BJ (cell line): ENCODE data around the gene MMP23B. TPM values are rescaled to one million over a fixed set of nuclear protein-coding genes. Genes with fewer than 3 reads are reported as not detected.
"Not testable (repeated sequence)": the region's sequence is repeated elsewhere in the genome, so short reads cannot be mapped to it uniquely, and the experiment has no call there.

Experiments
- CTCF ChIA-PET: fragments of 350-600 bp; formaldehyde crosslinking; extraction: SDS; loops from one replicate; lab custom pipeline; 2021; ENCODE audit warnings: antibody characterized with exemption, inconsistent platforms; lab: Yijun Ruan, JAX
- POLR2A ChIA-PET: fragments of 300-600 bp; sonication (Branson Sonifier 250); formaldehyde crosslinking; extraction: SDS; loops from one replicate; lab custom pipeline; 2021; ENCODE audit warnings: antibody characterized with exemption; lab: Charles Lee
- DNase-seq: peaks from one replicate; pipeline ENCODE4 v3.0.0-alpha.2; 2011; ENCODE audit warnings: low read depth
- H3K27me3 ChIP-seq: 2 replicates; pipeline ENCODE4 v1.6.0; 2011; ENCODE audit warnings: low read length; ENCODE audit not compliant: control insufficient read depth, insufficient read depth
- H3K36me3 ChIP-seq: 2 replicates; pipeline ENCODE4 v1.5.1; 2011; ENCODE audit warnings: low read length; ENCODE audit not compliant: control insufficient read depth, insufficient read depth
- H3K4me3 ChIP-seq: 2 replicates; pipeline ENCODE4 v1.5.1; 2011; ENCODE audit warnings: low read depth, mild to moderate bottlenecking, control low read depth, low read length
- CTCF ChIP-seq: IDR thresholded peaks from 2 replicates; pipeline ENCODE4 v1.5.1; 2011; ENCODE audit warnings: low read depth, mild to moderate bottlenecking, control low read depth, inconsistent platforms, low read length, moderate library complexity; ENCODE audit not compliant: insufficient read depth
- polyA plus RNA-seq: library from polyadenylated mRNA; depleted of rRNA; stranded (reverse); fragments of >200 nt; gene quantifications from 2 replicates; pipeline ENCODE4 v1.2.3, GENCODE V29; 2011

The MMP23B gene
- polyA plus RNA-seq, 1 experiment: 5.7 TPM

- no peak for DNase-seq
- ChIA-PET POLR2A (no interaction called here), CTCF (interaction anchor here (1.1 kb wide), 1 partner anchor 9 kb away, joined by 4 read pairs; no protein-coding TSS in a partner anchor)
- Histone ChIP-seq H3K36me3 (peaks cover 6% of the 10 kb centered on the region), H3K27me3 (peaks cover 2% of the 10 kb centered on the region), H3K4me3 (no peak overlapping the region)
- TF ChIP-seq CTCF: no peak
These were observed 2.4 kb upstream of the MMP23B start for GRCh38 chr1:1629430-1630190.

GRCh38 chr1:1630191-1630964 lies 1.6 kb upstream of the MMP23B start:
- peaks cover 2% of the 10 kb centered on the region for H3K27me3 ChIP-seq
- no peak overlapping the region for H3K4me3 ChIP-seq
- ChIA-PET POLR2A (no interaction called here), CTCF (interaction anchor here (1.1 kb wide), 1 partner anchor 9 kb away, joined by 4 read pairs; no protein-coding TSS in a partner anchor)
- TF ChIP-seq CTCF: no peak
- peaks cover 6% of the 10 kb centered on the region for H3K36me3 ChIP-seq
- no peak for DNase-seq

- Histone ChIP-seq H3K27me3 (peaks cover 2% of the 10 kb centered on the region), H3K4me3 (no peak overlapping the region), H3K36me3 (peaks cover 6% of the 10 kb centered on the region)
- TF ChIP-seq CTCF: no peak
- ChIA-PET POLR2A (no interaction called here), CTCF (interaction anchor here (1.1 kb wide), 1 partner anchor 10 kb away, joined by 4 read pairs; no protein-coding TSS in a partner anchor)
- DNase-seq: no peak
These were observed 800 bp upstream of the MMP23B start for GRCh38 chr1:1630965-1631781.

- POLR2A ChIA-PET, H3K27me3 ChIP-seq, H3K4me3 ChIP-seq, CTCF ChIA-PET, H3K36me3 ChIP-seq, DNase-seq: not testable (repeated sequence)
These were observed 1.4 kb downstream of the MMP23B start for GRCh38 chr1:1633409-1633808.

GRCh38 chr1:1634613-1635012 lies 2.6 kb downstream of the MMP23B start:
- POLR2A ChIA-PET, CTCF ChIA-PET, H3K27me3 ChIP-seq, DNase-seq, H3K4me3 ChIP-seq, H3K36me3 ChIP-seq: not testable (repeated sequence)

GRCh38 chr1:1636621-1637478 lies 4.9 kb downstream of the MMP23B start:
- DNase-seq, H3K36me3 ChIP-seq, H3K27me3 ChIP-seq, POLR2A ChIA-PET, H3K4me3 ChIP-seq, CTCF ChIA-PET: not testable (repeated sequence)

GRCh38 chr1:1637479-1637875 lies 5.5 kb downstream of the MMP23B start:
- H3K36me3 ChIP-seq, H3K27me3 ChIP-seq, DNase-seq, CTCF ChIA-PET, POLR2A ChIA-PET, H3K4me3 ChIP-seq: not testable (repeated sequence)

GRCh38 chr1:1638528-1638927 lies 6.6 kb downstream of the MMP23B start:
- H3K4me3 ChIP-seq, POLR2A ChIA-PET, H3K36me3 ChIP-seq, H3K27me3 ChIP-seq, CTCF ChIA-PET, DNase-seq: not testable (repeated sequence)
